Mesenchymal stem cell (in vitro differentiated cells and primary cell): ENCODE results near the gene PALM.
A peak's percentile ranks its signal among the peaks of the same experiment; 100 is the strongest.
"Not testable (repeated sequence)": the region's sequence is repeated elsewhere in the genome, so short reads cannot be mapped to it uniquely, and the experiment has no call there.

Source experiments
- DNase-seq: peaks from one replicate; pipeline ENCODE4 v3.0.0-alpha.2; 2013
- H2AFZ ChIP-seq: one replicate; pipeline ENCODE4 v1.6.1; 2013; ENCODE audit warnings: low read depth, mild to moderate bottlenecking, control low read depth, inconsistent platforms, low read length, moderate library complexity
- H2AK5ac ChIP-seq: 2 replicates; pipeline ENCODE4 v1.6.1; 2013; ENCODE audit warnings: low read length, moderate library complexity, mild to moderate bottlenecking, inconsistent platforms; ENCODE audit not compliant: severe bottlenecking
- H2BK120ac ChIP-seq: one replicate; pipeline ENCODE4 v1.6.1; 2013; ENCODE audit warnings: low read depth, mild to moderate bottlenecking, inconsistent platforms, low read length, moderate library complexity
- H2BK12ac ChIP-seq, 2 experiments: one replicate each; pipeline ENCODE4 v1.6.1; 2013; ENCODE audit warnings: inconsistent platforms in 2 of 2, low read length in 2 of 2, mild to moderate bottlenecking in 2 of 2, moderate library complexity in 2 of 2, control low read depth in 1 of 2
- H2BK15ac ChIP-seq: one replicate; pipeline ENCODE4 v1.6.1; 2013; ENCODE audit warnings: mild to moderate bottlenecking, low read depth, inconsistent platforms; ENCODE audit not compliant: poor library complexity, severe bottlenecking
- H2BK5ac ChIP-seq: 2 replicates; pipeline ENCODE4 v1.6.1; 2013; ENCODE audit warnings: low read depth, mild to moderate bottlenecking, low read length, control low read depth, inconsistent platforms; ENCODE audit not compliant: poor library complexity, severe bottlenecking
- H3K14ac ChIP-seq, 2 experiments: one replicate each; pipeline ENCODE4 v1.6.1; 2013; ENCODE audit warnings: inconsistent platforms in 2 of 2, low read length in 2 of 2, control low read depth in 1 of 2, mild to moderate bottlenecking in 1 of 2, moderate library complexity in 1 of 2
- H3K18ac ChIP-seq, 2 experiments: one replicate each; pipeline ENCODE4 v1.6.1; 2013; ENCODE audit warnings: inconsistent platforms in 2 of 2, low read length in 2 of 2, control low read depth in 1 of 2, low read depth in 1 of 2, mild to moderate bottlenecking in 1 of 2
- H3K23ac ChIP-seq, 2 experiments: one replicate each; pipeline ENCODE4 v1.6.1; 2013; ENCODE audit warnings: inconsistent platforms in 2 of 2, low read length in 2 of 2, mild to moderate bottlenecking in 2 of 2, moderate library complexity in 2 of 2, control low read depth in 1 of 2
- H3K27ac ChIP-seq: 2 replicates; pipeline ENCODE4 v1.5.1; 2013; ENCODE audit warnings: mild to moderate bottlenecking, moderate library complexity, low read length, control low read depth, inconsistent platforms; ENCODE audit not compliant: poor library complexity, severe bottlenecking
- H3K27me3 ChIP-seq, 2 experiments: 2 replicates each; pipeline versions ENCODE4 v1.6.1 to v1.7.0; 2013; ENCODE audit warnings: low read length in 2 of 2, mild to moderate bottlenecking in 2 of 2, moderate library complexity in 2 of 2, control low read depth in 1 of 2, inconsistent platforms in 1 of 2; ENCODE audit not compliant: control insufficient read depth in 1 of 2, insufficient read depth in 1 of 2
- H3K36me3 ChIP-seq, 2 experiments: 2 replicates each; pipeline versions ENCODE4 v1.6.1 to v1.7.0; 2013; ENCODE audit warnings: low read length in 2 of 2, control low read depth in 1 of 2, inconsistent platforms in 1 of 2, low read depth in 1 of 2, mild to moderate bottlenecking in 1 of 2; ENCODE audit not compliant: insufficient read depth in 2 of 2, control insufficient read depth in 1 of 2
- H3K4ac ChIP-seq, 2 experiments: one replicate each; pipeline ENCODE4 v1.6.1; 2013; ENCODE audit warnings: inconsistent platforms in 2 of 2, low read length in 2 of 2, mild to moderate bottlenecking in 2 of 2, moderate library complexity in 2 of 2, control low read depth in 1 of 2, low read depth in 1 of 2
- H3K4me1 ChIP-seq: 2 replicates; pipeline ENCODE4 v1.6.1; 2013; ENCODE audit warnings: low read depth, low read length, control low read depth; ENCODE audit not compliant: control insufficient read depth, insufficient read depth
- H3K4me2 ChIP-seq: 2 replicates; pipeline ENCODE4 v1.6.1; 2013; ENCODE audit warnings: low read length, mild to moderate bottlenecking, inconsistent platforms; ENCODE audit not compliant: poor library complexity, severe bottlenecking
- H3K4me3 ChIP-seq, 2 experiments: 2 replicates each; pipeline versions ENCODE4 v1.5.1 to v1.7.0; 2013; ENCODE audit warnings: low read length in 2 of 2, mild to moderate bottlenecking in 2 of 2, control low read depth in 1 of 2, low read depth in 1 of 2; ENCODE audit not compliant: insufficient read depth in 1 of 2
- H3K79me1 ChIP-seq: replicated peaks from 2 replicates; pipeline ENCODE4 v1.6.1; 2013; ENCODE audit warnings: mild to moderate bottlenecking, control low read depth, low read length, inconsistent platforms; ENCODE audit not compliant: poor library complexity, severe bottlenecking
- H3K9ac ChIP-seq: 2 replicates; pipeline ENCODE4 v1.7.0; 2013; ENCODE audit warnings: mild to moderate bottlenecking, low read length, moderate library complexity
- H3K9me3 ChIP-seq: 2 replicates; pipeline ENCODE4 v1.7.0; 2013; ENCODE audit warnings: mild to moderate bottlenecking, low read length; ENCODE audit not compliant: control insufficient read depth
- H4K8ac ChIP-seq: one replicate; pipeline ENCODE4 v1.6.1; 2013; ENCODE audit warnings: inconsistent platforms, mild to moderate bottlenecking, low read length, moderate library complexity
- H4K91ac ChIP-seq: one replicate; pipeline ENCODE4 v1.6.1; 2013; ENCODE audit warnings: mild to moderate bottlenecking, low read length, inconsistent platforms
- WGBS: methylation state at CpG from one replicate; pipeline ENCODE4 v1.1.7; 2013; ENCODE audit warnings: mixed read lengths; 5-methylcytosine and 5-hydroxymethylcytosine counted together

PALM gene

GRCh38 chr19:725461-726089 lies 16.8 kb downstream of the PALM start:
- peaks cover 3 to 46% of the 10 kb centered on the region in 2 experiments for H3K36me3 ChIP-seq
- H3K18ac ChIP-seq, result no peak overlapping the region
- H2AK5ac ChIP-seq, result peak overlapping the region; percentile 10
- no peak overlapping the region for H3K4ac ChIP-seq
- H3K4me3 ChIP-seq, result no peak overlapping the region
- H3K79me1 ChIP-seq, result peaks cover 25% of the 10 kb centered on the region
- WGBS, result 87% methylated on average over 12 of the region's 13 CpGs
- H3K23ac ChIP-seq, result no peak overlapping the region
- H2BK5ac ChIP-seq, result no peak overlapping the region
- H3K9ac ChIP-seq, result no peak overlapping the region
- peaks cover 11% of the 10 kb centered on the region for H3K4me1 ChIP-seq
- H2BK120ac ChIP-seq, result no peak overlapping the region
- H3K27me3 ChIP-seq, result no peaks in the 10 kb centered on the region
- peak overlapping the region; percentile 68 for H4K91ac ChIP-seq
- H3K14ac ChIP-seq, result no peak overlapping the region
- peak overlapping the region; percentile 49 for H4K8ac ChIP-seq
- no peak overlapping the region for H2AFZ ChIP-seq
- no peak overlapping the region for H2BK15ac ChIP-seq
- no peak for DNase-seq
- H3K4me2 ChIP-seq, result no peak overlapping the region
- no peak overlapping the region for H2BK12ac ChIP-seq
- no peaks in the 10 kb centered on the region for H3K9me3 ChIP-seq
- H3K27ac ChIP-seq, result no peak overlapping the region

DNA sequence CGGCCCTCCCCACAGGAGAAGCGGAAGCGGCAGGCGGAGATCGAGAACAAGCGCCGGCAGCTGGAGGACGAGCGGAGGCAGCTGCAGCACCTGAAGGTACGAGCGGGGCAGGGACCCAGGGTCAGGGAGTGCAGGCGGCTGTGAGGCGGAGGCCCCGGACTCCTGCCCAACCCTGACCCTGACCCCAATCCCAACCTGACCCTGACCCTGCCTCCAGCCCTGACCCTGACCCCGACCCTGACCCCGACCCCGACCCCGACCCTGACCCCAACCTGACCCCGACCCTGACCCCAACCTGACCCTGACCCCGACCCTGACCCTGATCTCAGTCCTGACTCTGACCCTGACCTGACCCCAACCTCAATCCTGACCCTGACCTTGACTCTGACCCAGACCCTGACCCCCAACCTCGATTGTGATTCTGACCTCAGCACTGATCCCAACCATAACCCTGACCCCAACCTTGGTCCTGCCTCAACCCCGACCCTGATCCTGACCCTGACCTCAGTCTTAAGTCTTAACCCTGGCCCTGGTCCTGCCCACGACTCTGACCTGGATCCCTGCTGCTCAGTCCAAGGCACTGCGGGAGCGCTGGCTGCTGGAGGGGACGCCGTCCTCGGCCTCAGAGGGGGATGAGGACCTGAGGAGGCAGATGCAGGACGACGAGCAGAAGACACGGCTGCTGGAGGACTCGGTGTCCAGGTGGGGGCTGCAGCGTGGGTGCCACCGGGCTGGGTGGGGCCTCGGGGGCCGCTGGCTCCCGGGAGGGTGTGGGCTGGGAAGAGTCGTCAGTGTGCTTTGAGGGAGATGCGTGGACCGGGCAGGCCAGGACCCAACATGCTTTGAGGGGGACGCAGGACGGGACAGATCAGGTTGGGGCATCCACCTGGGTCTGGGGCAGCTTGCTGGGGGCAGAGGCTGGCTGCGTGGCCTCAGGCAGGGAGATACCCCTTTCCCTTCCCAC lies 18.5 kb downstream of the PALM start:
- Histone ChIP-seq H2AK5ac (no peak overlapping the region), H3K4me1 (peaks cover 9% of the 10 kb centered on the region), H2BK15ac (no peak overlapping the region), H3K18ac (peak overlapping the region in 1 of 2 experiments; percentile 72), H2BK12ac (no peak overlapping the region), H3K4me3 (no peak overlapping the region), H4K91ac (peak overlapping the region; percentile 69), H4K8ac (peak overlapping the region; percentile 81), H3K4ac (peak overlapping the region in 1 of 2 experiments; percentile 75), H2BK120ac (no peak overlapping the region), H2AFZ (no peak overlapping the region), H2BK5ac (no peak overlapping the region), H3K23ac (no peak overlapping the region), H3K9me3 (no peaks in the 10 kb centered on the region), H3K27me3 (no peaks in the 10 kb centered on the region), H3K79me1 (peaks cover 22% of the 10 kb centered on the region), H3K4me2 (no peak overlapping the region), H3K36me3 (peaks cover 6 to 52% of the 10 kb centered on the region in 2 experiments), H3K27ac (no peak overlapping the region), H3K9ac (no peak overlapping the region), H3K14ac (peak overlapping the region in 1 of 2 experiments; percentile 22)
- no peak for DNase-seq
- 86% methylated on average over 40 of the region's 43 CpGs for WGBS

DNA sequence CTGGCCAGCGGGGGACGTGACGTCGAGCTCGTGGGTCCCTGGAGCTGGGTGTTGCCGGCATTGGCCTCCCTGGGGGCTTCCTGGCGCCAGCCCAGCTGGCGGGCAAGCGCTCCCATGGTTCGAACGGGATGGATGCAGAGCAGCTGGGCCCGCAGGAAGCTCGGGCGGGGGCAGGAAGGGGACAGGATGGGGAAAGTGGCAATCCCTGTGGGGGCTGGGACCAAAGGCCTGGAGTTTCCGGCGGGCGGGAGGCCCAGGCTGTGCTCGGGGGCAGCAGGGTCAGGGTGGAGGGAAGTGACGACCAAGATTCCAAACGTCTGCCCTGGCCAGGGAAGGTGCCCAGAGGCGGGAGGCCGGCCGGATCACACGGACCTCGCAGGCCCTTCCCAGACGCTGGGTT lies 19.3 kb downstream of the PALM start:
- Histone ChIP-seq H3K79me1 (peaks cover 14% of the 10 kb centered on the region), H2AFZ (no peak overlapping the region), H2BK120ac (no peak overlapping the region), H3K14ac (peak overlapping the region in 1 of 2 experiments; percentile 22), H3K23ac (no peak overlapping the region), H3K4me1 (peaks cover 3% of the 10 kb centered on the region), H3K18ac (peak overlapping the region in 1 of 2 experiments; percentile 72), H2BK5ac (no peak overlapping the region), H2AK5ac (no peak overlapping the region), H3K36me3 (peaks cover 7 to 49% of the 10 kb centered on the region in 2 experiments), H2BK15ac (no peak overlapping the region), H3K9me3 (no peaks in the 10 kb centered on the region), H2BK12ac (no peak overlapping the region), H4K91ac (peak overlapping the region; percentile 69), H3K4me3 (no peak overlapping the region), H3K4me2 (no peak overlapping the region), H3K4ac (peak overlapping the region in 1 of 2 experiments; percentile 75), H3K27ac (no peak overlapping the region), H4K8ac (peak overlapping the region; percentile 81), H3K27me3 (no peaks in the 10 kb centered on the region), H3K9ac (no peak overlapping the region)
- 68% methylated on average over 26 of the region's 26 CpGs for WGBS
- DNase-seq, result no peak

- not testable (repeated sequence) for H4K8ac ChIP-seq, H3K18ac ChIP-seq, H3K27ac ChIP-seq, H3K27me3 ChIP-seq, H3K4me1 ChIP-seq, H2BK5ac ChIP-seq, H2BK12ac ChIP-seq, H3K9ac ChIP-seq, DNase-seq, H2AK5ac ChIP-seq, H3K14ac ChIP-seq, H2AFZ ChIP-seq, H3K9me3 ChIP-seq, H3K4ac ChIP-seq, H3K4me3 ChIP-seq, H3K23ac ChIP-seq, H3K4me2 ChIP-seq, H3K79me1 ChIP-seq, H2BK15ac ChIP-seq, H2BK120ac ChIP-seq, H4K91ac ChIP-seq
- WGBS, result 91% methylated on average over 15 of the region's 15 CpGs
- H3K36me3 ChIP-seq, result peaks cover 13 to 49% of the 10 kb centered on the region in 2 experiments
These were observed 20.8 kb downstream of the PALM start for GRCh38 chr19:729564-729963.
